22Rv1 (cell line): ENCODE results near the gene AKAP6.

Source experiments
- ZFX ChIP-seq: fragments of 450-650 bp; IDR thresholded peaks from 2 replicates; pipeline ENCODE4 v1.6.1; 2017; ENCODE audit warnings: antibody characterized with exemption, borderline replicate concordance
- TF ChIP-seq, protein P1 (sequence below): fragments of 450-650 bp; IDR thresholded peaks from 2 replicates; pipeline ENCODE4 v1.5.1; 2017; ENCODE audit warnings: mild to moderate bottlenecking

DNA sequence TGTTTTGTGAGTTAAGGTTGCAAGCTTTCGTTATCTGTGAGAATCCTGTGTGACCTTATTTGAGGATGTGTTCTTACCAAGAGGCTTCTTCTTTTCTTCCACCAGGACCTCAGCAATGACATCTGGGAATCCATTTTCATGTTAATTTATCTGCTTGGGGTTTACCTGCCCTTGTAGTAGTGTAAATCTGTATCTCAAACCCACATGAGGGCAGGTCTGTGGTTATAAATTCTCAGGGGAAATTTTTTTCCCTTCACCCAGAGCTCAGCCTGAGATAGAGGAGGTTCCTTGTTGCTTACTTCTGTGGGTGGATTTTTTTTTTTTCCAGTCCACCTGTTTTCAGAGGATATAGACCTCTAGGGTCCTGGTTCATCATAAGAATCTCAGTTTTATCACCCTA, 70.8 kb downstream of the AKAP6 start:
- TF ChIP-seq, protein P1, sequence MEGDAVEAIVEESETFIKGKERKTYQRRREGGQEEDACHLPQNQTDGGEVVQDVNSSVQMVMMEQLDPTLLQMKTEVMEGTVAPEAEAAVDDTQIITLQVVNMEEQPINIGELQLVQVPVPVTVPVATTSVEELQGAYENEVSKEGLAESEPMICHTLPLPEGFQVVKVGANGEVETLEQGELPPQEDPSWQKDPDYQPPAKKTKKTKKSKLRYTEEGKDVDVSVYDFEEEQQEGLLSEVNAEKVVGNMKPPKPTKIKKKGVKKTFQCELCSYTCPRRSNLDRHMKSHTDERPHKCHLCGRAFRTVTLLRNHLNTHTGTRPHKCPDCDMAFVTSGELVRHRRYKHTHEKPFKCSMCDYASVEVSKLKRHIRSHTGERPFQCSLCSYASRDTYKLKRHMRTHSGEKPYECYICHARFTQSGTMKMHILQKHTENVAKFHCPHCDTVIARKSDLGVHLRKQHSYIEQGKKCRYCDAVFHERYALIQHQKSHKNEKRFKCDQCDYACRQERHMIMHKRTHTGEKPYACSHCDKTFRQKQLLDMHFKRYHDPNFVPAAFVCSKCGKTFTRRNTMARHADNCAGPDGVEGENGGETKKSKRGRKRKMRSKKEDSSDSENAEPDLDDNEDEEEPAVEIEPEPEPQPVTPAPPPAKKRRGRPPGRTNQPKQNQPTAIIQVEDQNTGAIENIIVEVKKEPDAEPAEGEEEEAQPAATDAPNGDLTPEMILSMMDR = no peak
- no peak for TF ChIP-seq ZFX
